Astrocyte (in vitro differentiated cells and primary cell): Measurements from ENCODE around the gene ZBTB47. TPM values are rescaled to one million over a fixed set of nuclear protein-coding genes. Genes with fewer than 3 reads are reported as not detected.

Source experiments
- DNase-seq: peaks from one replicate; pipeline ENCODE4 v3.0.0-alpha.2; 2010; ENCODE audit warnings: low read depth
- FAIRE-seq: peaks from 2 replicates; lab custom pipeline; 2011; peaks lifted over from hg19 to GRCh38; lab: Jason Lieb, UNC
- H2AFZ ChIP-seq: 2 replicates; pipeline ENCODE4 v1.6.0; 2012; ENCODE audit warnings: low read depth, low read length, inconsistent platforms
- H3K27ac ChIP-seq: 2 replicates; pipeline ENCODE4 v1.5.1; 2011; ENCODE audit warnings: low read depth, low read length, inconsistent platforms
- H3K27me3 ChIP-seq: 2 replicates; pipeline ENCODE4 v1.6.0; 2011; ENCODE audit warnings: low read length, inconsistent platforms; ENCODE audit not compliant: insufficient read depth
- H3K36me3 ChIP-seq: 2 replicates; pipeline ENCODE4 v1.5.1; 2011; ENCODE audit warnings: low read length, inconsistent platforms; ENCODE audit not compliant: insufficient read depth
- H3K4me1 ChIP-seq: 2 replicates; pipeline ENCODE4 v1.5.1; 2011; ENCODE audit warnings: low read length, inconsistent platforms; ENCODE audit not compliant: insufficient read depth
- H3K4me2 ChIP-seq: 2 replicates; pipeline ENCODE4 v1.6.0; 2012; ENCODE audit warnings: low read length, inconsistent platforms
- H3K4me3 ChIP-seq: 2 replicates; pipeline ENCODE4 v1.5.1; 2011; ENCODE audit warnings: low read depth, mild to moderate bottlenecking, low read length, inconsistent platforms; ENCODE audit not compliant: insufficient read depth
- H3K79me2 ChIP-seq: 2 replicates; pipeline ENCODE4 v1.6.0; 2012; ENCODE audit warnings: mild to moderate bottlenecking, low read length, inconsistent platforms; ENCODE audit not compliant: insufficient read depth
- H3K9ac ChIP-seq: 2 replicates; pipeline ENCODE4 v1.6.0; 2012; ENCODE audit warnings: mild to moderate bottlenecking, low read length, inconsistent platforms
- H3K9me3 ChIP-seq: 2 replicates; pipeline ENCODE4 v1.5.1; 2012; ENCODE audit warnings: low read depth, mild to moderate bottlenecking, low read length, inconsistent platforms; ENCODE audit not compliant: insufficient read depth
- H4K20me1 ChIP-seq: 2 replicates; pipeline ENCODE4 v1.6.0; 2012; ENCODE audit warnings: low read length, inconsistent platforms; ENCODE audit not compliant: insufficient read depth
- H3K27ac Mint-ChIP-seq: one replicate; pipeline ENCODE4 v1.8.0; 2021; ENCODE audit warnings: mild to moderate bottlenecking, mixed read lengths; ENCODE audit not compliant: unreplicated experiment
- H3K27me3 Mint-ChIP-seq: one replicate; pipeline ENCODE4 v1.8.0; 2021; ENCODE audit warnings: low read depth, mixed read lengths; ENCODE audit not compliant: unreplicated experiment
- H3K36me3 Mint-ChIP-seq: one replicate; pipeline ENCODE4 v1.8.0; 2021; ENCODE audit warnings: low read depth, mixed read lengths; ENCODE audit not compliant: unreplicated experiment
- H3K4me1 Mint-ChIP-seq: one replicate; pipeline ENCODE4 v1.8.0; 2021; ENCODE audit warnings: low read depth, mixed read lengths; ENCODE audit not compliant: unreplicated experiment
- H3K4me3 Mint-ChIP-seq: one replicate; pipeline ENCODE4 v1.8.0; 2021; ENCODE audit warnings: mild to moderate bottlenecking, moderate library complexity, mixed read lengths; ENCODE audit not compliant: unreplicated experiment
- H3K9me3 Mint-ChIP-seq: one replicate; pipeline ENCODE4 v1.8.0; 2021; ENCODE audit warnings: mild to moderate bottlenecking, mixed read lengths; ENCODE audit not compliant: unreplicated experiment
- EZH2 ChIP-seq: IDR thresholded peaks from 2 replicates; pipeline ENCODE4 v1.6.1; 2012; ENCODE audit warnings: mild to moderate bottlenecking, low read length, inconsistent platforms; ENCODE audit not compliant: insufficient read depth
- total RNA-seq: library from RNA; stranded (reverse); gene quantifications from 2 replicates; pipeline ENCODE4 v1.2.1, GENCODE V29; 2021
- TF ChIP-seq, protein P1 (sequence below): IDR thresholded peaks from 2 replicates; pipeline ENCODE4 v1.5.1; 2011; ENCODE audit warnings: low read depth, mild to moderate bottlenecking, inconsistent platforms, low read length, moderate library complexity; ENCODE audit not compliant: insufficient read depth

Gene ZBTB47
- total RNA-seq, 1 donor from 2014 or later = 9.3 TPM

DNA sequence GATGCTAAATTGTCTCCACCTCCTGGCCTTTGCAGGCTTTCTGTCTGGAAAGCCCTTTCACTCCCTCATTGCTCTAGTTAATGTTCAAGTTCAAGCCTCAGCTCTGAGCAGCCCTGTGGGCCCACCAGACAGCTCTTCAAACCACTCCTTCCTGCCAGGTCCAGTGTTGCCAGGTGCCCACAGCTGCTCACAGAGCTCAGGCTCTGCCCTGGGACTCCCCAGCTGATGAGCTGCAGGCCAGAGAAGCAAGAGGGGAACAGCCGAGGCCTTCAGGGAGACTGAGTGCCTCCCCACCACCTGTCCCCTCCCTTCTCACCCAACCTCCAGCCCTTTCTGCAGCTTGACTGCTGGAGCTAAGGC is 1.3 kb upstream of the ZBTB47 start:
- Mint-ChIP-seq H3K27me3 (no peaks in the 10 kb centered on the region), H3K36me3 (peaks cover 9% of the 10 kb centered on the region), H3K4me3 (peak overlapping the region; percentile 75), H3K27ac (peak overlapping the region; percentile 91), H3K9me3 (no peaks in the 10 kb centered on the region), H3K4me1 (peaks cover 44% of the 10 kb centered on the region)
- Histone ChIP-seq H3K4me1 (peaks cover 51% of the 10 kb centered on the region), H3K36me3 (peaks cover 15% of the 10 kb centered on the region), H3K9ac (peak overlapping the region; percentile 39), H3K27me3 (no peaks in the 10 kb centered on the region), H2AFZ (peak overlapping the region; percentile 12), H3K9me3 (no peaks in the 10 kb centered on the region), H3K79me2 (peaks cover 60% of the 10 kb centered on the region), H4K20me1 (peaks cover 60% of the 10 kb centered on the region), H3K27ac (peak overlapping the region; percentile 52), H3K4me2 (peak overlapping the region; percentile 97), H3K4me3 (no peak overlapping the region)
- no peak for DNase-seq
- TF ChIP-seq, protein P1, sequence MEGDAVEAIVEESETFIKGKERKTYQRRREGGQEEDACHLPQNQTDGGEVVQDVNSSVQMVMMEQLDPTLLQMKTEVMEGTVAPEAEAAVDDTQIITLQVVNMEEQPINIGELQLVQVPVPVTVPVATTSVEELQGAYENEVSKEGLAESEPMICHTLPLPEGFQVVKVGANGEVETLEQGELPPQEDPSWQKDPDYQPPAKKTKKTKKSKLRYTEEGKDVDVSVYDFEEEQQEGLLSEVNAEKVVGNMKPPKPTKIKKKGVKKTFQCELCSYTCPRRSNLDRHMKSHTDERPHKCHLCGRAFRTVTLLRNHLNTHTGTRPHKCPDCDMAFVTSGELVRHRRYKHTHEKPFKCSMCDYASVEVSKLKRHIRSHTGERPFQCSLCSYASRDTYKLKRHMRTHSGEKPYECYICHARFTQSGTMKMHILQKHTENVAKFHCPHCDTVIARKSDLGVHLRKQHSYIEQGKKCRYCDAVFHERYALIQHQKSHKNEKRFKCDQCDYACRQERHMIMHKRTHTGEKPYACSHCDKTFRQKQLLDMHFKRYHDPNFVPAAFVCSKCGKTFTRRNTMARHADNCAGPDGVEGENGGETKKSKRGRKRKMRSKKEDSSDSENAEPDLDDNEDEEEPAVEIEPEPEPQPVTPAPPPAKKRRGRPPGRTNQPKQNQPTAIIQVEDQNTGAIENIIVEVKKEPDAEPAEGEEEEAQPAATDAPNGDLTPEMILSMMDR = no peak
- TF ChIP-seq EZH2 = no peak
- FAIRE-seq = no peak

DNA sequence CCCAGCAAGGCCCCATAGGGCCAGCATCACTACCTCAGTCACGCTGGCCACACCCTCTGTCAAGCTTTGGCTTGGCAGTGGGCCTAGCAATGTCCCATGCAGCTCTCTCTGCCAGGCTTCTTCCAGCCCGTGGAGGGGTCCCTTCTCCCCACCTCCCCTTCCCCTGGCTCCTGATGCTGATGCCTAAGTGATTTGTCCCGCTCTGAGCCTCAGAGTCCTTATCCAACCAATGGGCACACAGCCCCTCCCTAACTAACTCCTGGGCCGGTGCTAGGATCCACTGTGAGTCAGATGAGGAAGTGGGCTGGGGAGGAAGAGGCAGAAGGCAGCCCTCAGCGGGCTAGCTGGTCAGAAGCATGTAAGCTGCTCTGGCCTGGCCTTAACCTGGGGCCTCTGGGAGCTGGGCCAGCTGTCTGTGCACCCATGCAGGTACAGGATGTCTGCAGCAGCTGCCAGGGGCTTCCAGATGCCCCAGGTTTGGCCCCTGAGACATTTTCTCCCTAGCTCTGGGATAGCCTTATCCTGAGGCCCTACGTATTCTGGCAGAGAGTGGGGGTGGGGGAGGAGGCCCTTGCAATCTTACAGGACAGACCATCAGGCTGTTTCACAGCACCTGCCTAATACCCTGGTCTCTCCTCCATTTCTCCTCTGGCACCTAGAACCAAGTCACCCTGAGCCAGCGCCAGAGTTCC is 740 bp upstream of the ZBTB47 start:
- Mint-ChIP-seq H3K27me3 (no peaks in the 10 kb centered on the region), H3K36me3 (peaks cover 10% of the 10 kb centered on the region), H3K4me1 (peaks cover 40% of the 10 kb centered on the region), H3K27ac (peak overlapping the region; percentile 91), H3K4me3 (peak overlapping the region; percentile 91), H3K9me3 (no peaks in the 10 kb centered on the region)
- peak; percentile 52 for FAIRE-seq
- Histone ChIP-seq H3K9me3 (no peaks in the 10 kb centered on the region), H3K36me3 (peaks cover 11% of the 10 kb centered on the region), H4K20me1 (peaks cover 60% of the 10 kb centered on the region), H2AFZ (peak overlapping the region; percentile 12), H3K9ac (peak overlapping the region; percentile 89), H3K4me1 (peaks cover 51% of the 10 kb centered on the region), H3K4me2 (peak overlapping the region; percentile 97), H3K79me2 (peaks cover 57% of the 10 kb centered on the region), H3K4me3 (peak overlapping the region; percentile 68), H3K27ac (peak overlapping the region; percentile 52), H3K27me3 (no peaks in the 10 kb centered on the region)
- DNase-seq = peak; percentile 74
- TF ChIP-seq, protein P1 = no peak
- no peak for TF ChIP-seq EZH2

DNA sequence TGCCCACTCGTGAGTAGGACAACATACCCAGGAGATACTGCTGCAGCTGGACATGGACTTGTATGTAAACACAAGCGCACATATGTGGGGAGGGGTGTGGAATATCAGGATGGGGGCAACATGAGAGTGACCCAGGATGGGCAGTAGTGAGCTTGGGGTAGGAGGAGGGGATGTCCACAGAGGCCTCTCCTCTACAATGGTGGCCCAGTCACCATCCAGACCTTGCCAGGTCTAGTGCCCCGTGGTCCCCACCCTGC is 266 bp upstream of the ZBTB47 start:
- Histone ChIP-seq H3K36me3 (peaks cover 7% of the 10 kb centered on the region), H3K4me3 (peak overlapping the region; percentile 68), H3K79me2 (peaks cover 57% of the 10 kb centered on the region), H3K4me1 (peaks cover 51% of the 10 kb centered on the region), H3K27me3 (no peaks in the 10 kb centered on the region), H3K9me3 (no peaks in the 10 kb centered on the region), H3K9ac (peak overlapping the region; percentile 89), H4K20me1 (peaks cover 59% of the 10 kb centered on the region), H2AFZ (peak overlapping the region; percentile 67), H3K4me2 (peak overlapping the region; percentile 97), H3K27ac (peak overlapping the region; percentile 52)
- TF ChIP-seq, protein P1 = no peak
- TF ChIP-seq EZH2 = no peak
- H3K27ac Mint-ChIP-seq = peak overlapping the region; percentile 66
- peak overlapping the region; percentile 91 for H3K4me3 Mint-ChIP-seq
- H3K9me3 Mint-ChIP-seq = no peaks in the 10 kb centered on the region
- H3K27me3 Mint-ChIP-seq = no peaks in the 10 kb centered on the region
- peaks cover 10% of the 10 kb centered on the region for H3K36me3 Mint-ChIP-seq
- DNase-seq (no peak), FAIRE-seq (no peak)
- peaks cover 37% of the 10 kb centered on the region for H3K4me1 Mint-ChIP-seq
